RKO (cell line): ENCODE results near the gene AMOTL1.

Experiments
- DNase-seq: peaks from one replicate; pipeline ENCODE4 v3.0.0-alpha.2; 2016; ENCODE audit warnings: low spot score

The AMOTL1 gene, protein sequence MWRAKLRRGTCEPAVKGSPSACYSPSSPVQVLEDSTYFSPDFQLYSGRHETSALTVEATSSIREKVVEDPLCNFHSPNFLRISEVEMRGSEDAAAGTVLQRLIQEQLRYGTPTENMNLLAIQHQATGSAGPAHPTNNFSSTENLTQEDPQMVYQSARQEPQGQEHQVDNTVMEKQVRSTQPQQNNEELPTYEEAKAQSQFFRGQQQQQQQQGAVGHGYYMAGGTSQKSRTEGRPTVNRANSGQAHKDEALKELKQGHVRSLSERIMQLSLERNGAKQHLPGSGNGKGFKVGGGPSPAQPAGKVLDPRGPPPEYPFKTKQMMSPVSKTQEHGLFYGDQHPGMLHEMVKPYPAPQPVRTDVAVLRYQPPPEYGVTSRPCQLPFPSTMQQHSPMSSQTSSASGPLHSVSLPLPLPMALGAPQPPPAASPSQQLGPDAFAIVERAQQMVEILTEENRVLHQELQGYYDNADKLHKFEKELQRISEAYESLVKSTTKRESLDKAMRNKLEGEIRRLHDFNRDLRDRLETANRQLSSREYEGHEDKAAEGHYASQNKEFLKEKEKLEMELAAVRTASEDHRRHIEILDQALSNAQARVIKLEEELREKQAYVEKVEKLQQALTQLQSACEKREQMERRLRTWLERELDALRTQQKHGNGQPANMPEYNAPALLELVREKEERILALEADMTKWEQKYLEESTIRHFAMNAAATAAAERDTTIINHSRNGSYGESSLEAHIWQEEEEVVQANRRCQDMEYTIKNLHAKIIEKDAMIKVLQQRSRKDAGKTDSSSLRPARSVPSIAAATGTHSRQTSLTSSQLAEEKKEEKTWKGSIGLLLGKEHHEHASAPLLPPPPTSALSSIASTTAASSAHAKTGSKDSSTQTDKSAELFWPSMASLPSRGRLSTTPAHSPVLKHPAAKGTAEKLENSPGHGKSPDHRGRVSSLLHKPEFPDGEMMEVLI

DNA sequence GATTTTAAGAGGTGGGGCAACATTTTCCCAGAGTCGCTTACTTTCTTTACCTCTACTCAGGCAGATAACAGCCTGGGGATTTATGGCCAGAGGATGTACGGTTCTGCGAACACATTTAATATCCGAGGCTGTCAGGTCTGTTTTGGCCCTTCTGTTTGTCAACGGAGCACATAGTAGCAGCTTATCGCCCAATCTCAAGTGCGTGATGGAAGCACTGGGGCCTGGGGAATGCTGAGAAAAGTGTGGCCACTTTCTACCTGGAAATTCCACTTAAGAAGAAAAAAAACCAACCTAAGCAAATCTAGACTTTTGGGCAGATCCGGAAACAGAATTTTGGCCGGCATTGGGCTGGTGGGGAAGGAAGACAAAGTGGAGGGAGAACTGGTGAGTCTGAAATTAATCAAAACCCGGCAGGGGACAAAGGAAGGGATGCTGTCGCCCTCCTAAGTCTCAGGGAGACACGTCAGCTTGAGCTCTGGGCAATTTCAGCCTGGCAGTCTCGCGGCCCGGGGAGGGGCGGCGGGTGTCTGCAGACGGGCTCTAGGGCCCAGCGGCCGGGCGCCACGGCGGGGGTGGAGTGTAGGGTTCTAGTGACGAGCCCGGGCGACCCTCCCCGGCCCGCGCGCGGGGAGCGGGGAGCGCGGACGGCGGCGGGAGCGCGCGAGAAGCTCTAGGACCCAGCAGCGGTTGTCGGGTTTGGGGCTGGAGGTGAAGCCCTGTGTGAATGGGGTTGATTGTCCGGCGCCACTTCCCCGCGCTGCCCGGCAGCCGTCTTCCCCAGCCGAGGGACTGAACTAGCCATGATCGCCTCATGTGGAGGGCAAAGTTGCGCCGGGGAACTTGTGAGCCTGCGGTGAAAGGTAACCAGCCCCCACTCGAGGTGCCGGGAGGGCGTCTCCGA lies at the start of gene AMOTL1:
TSS of gene AMOTL1 (plus strand) at position 656 of the 901 bp plus-strand sequence. CDS start at position 812, 156 bp downstream.
- no peak for DNase-seq

DNA sequence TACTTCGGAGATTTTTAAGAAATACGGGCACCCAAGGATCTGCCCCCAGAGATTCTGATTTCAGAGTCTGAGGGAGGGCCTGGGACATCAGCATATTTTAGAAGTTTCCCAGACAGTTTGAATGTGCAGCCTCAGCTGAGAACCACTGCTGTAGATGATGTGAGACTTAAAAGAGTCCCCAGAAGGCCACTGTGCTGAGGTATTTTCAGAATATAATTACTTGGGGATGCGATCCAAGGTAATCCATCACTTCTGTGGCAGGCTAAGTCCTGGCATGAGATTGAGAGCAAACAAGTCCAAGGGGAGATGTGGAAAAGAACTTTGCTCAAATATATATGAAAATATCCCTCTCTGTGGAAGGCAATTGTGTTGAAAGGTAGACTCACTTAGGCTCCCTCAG lies 48.3 kb upstream of the AMOTL1 start:
- DNase-seq, result no peak

DNA sequence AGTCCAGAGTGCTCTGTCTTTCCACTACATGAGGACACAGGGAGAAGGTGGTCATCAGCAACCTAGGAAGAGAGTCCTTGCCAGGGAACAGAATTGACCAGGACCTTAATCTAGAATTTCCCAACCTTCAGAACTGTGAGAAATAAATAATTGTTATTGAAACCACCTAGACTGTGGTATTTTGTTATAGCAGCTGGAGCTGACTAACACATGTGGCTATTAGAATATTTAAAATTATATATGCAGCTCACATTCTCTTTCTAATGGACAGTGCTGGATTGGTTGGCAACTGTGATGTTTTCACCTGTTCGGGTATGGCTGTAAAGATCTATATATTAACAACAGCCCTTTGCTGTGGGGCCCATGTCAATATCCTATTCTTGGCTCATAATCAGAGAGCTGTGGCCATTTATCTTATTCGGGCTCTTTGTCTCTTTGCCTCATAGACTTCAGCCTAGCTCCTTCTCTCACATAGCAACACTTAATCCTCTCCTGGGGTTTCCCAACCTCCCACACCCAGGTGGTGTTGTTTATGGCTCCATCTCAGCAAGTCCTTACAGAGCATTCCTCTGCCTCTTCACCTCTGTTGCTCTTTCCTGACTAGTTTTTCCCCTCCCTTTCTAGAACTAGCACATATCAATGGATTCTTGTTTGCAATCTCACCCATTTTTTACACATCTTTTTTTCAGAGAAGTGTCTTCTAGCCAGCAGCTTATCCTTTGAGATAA lies 46.4 kb upstream of the AMOTL1 start:
- no peak for DNase-seq

DNA sequence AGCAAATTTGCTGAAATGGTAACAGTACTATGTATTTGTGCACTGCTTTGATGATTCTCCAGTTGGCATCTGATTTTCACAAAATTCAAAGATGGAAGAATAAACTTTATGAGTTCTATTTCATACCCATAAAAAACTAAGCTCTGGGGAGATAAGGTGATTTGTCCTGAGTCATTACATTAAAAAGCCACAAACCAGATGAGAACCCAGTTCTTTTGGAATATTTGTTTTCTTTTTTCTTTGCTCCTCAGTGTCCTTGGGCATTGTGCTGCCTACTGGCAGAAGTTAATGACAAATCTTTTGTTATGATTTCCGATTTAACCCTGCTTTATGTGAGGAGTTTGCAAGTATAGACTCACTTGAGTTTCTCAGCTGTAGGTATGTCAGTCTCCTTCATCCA lies 45.4 kb upstream of the AMOTL1 start:
- no peak for DNase-seq

DNA sequence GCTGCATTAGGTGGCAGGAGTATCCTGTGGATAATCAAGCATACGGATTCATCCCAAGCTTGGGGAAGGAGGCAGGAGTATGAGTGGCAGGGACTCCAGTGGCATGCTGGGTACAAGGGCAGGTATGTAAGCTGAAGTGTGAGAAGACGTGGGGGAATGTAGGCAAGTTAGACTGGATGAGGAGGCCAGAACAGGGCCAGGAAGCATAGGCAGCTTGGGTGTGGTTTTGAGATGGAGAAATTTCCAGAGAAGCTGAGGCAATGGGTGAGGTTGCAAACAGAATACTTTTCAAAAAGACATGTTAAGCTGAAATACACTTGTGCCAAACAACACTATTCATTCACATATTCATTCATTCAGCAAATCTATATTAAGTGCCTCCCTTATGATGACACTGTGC lies 43.1 kb upstream of the AMOTL1 start:
- no peak for DNase-seq

DNA sequence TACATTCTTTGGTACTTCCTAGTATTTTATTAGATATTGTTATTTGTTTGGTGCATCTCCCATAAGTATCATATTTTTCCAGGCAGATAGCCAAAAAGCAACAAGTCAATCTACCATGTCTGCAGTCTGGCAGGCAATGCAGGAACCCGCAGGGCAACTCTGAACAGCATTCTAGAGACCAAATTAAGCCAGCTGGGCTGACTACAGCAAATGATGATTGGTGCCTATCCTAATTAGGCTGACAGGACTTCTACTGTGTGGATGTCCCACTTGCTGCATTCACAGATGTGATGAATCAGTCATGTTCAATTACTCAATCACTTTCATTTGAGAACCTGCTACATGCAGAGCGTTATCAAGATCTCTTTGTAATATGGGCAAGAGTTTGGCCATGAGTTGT lies 40.3 kb upstream of the AMOTL1 start:
- DNase-seq, result no peak

DNA sequence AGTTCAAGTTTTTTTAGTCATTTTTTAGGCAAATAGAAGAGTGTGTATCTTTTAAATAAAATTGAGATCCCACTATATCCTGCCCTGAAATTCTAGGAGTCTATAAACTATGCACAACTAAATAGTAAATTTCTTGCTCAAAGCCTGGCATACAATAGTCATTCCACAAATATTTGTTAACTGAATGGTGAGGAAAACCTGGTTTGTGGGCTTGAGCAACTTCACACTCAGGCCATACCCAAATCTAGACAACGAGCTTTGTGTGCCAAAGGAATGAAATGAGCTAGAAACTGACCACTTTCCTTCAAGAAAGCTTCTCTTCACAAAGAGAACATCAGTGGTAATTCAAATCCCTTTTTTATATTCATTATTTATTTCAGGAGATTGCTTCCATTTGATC lies 39.6 kb upstream of the AMOTL1 start:
- no peak for DNase-seq

DNA sequence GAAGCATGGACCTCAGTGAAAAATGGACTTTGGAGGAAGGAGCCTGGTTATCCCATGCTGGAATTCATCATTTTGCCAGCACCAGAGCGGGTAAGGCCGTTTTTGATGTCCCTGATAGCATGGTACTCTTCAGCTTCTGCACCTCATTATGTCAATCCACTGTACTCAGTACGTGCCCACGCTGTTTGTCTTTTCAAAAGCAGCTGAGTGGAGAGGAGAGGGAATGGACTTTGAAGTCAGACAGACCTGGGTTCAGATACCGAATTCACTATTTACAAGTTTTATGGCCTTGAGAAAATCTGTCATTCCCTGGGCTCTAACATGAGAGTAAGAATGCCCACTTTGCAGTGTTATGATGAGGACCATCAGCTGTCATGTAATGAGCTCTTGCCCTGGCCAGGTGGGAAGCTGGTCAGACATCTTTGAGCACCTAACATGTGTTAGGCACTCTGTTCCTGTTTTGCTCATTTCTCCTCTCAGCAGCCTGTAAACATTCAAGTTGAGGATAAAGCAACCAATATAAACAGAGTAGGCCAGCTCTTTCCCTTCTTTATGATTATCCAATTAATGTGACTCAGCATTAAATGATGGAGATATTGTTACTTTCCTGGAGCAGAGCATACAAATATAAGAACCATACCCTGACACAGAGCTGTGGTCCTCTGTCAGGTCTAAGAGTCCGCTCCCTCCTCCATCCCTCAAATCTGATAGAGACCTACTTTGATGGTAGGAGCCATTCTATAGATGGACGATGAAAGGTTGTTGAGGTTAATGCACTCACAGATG lies 39.0 kb upstream of the AMOTL1 start:
- no peak for DNase-seq

DNA sequence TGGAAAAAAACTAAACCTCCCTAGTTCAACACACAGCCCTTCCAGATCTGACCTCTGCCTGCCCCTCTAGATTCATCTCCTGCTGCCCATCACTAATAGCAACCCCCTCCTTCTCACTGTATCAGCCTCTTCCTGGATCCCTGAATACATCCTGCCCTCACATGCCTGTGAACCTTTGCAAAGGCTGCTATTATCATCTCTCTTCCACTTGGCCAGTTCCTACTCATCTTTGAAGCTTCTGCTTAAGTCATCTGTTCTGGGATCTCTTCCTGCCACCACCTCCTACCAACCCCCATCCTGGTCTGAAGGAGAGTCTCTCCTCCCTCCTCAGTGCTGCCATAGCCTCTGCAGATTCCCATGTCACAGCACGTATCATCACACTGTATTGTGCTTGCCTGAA lies 38.0 kb upstream of the AMOTL1 start:
- DNase-seq, result no peak

DNA sequence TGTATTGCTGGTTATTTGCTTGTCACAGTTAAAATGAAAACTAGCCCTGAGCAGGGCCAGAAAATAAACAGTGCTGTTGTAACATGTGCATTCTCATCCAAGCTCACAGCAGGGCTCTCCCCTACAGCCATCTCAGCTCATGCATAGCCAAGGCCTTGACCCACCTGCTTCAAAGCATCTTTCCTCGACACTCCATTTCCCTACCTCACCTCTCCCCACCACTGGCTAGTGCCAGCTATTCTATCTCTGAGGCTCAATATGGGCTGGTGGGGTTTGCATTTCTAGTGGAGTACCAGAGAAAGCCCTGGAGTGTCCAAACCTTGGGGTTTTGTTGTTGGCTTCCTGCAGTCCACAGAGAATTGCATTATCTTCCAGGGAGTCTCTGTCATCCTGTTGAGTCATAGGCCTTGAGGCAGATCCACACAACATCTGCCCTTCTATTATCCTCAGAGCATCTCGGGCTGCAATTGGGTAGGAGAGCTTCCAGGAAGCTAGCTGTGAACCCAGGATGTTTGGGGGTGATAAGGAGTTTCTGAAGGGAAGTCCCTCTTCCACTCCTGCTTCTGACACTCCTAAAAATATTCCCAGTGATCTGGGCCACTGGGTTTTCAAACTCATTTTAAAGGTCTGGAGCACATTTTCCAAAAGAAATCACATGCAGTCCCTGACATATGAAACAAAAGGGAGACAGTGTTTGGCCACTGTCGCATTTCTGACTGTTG lies 36.1 kb upstream of the AMOTL1 start:
- DNase-seq, result no peak

DNA sequence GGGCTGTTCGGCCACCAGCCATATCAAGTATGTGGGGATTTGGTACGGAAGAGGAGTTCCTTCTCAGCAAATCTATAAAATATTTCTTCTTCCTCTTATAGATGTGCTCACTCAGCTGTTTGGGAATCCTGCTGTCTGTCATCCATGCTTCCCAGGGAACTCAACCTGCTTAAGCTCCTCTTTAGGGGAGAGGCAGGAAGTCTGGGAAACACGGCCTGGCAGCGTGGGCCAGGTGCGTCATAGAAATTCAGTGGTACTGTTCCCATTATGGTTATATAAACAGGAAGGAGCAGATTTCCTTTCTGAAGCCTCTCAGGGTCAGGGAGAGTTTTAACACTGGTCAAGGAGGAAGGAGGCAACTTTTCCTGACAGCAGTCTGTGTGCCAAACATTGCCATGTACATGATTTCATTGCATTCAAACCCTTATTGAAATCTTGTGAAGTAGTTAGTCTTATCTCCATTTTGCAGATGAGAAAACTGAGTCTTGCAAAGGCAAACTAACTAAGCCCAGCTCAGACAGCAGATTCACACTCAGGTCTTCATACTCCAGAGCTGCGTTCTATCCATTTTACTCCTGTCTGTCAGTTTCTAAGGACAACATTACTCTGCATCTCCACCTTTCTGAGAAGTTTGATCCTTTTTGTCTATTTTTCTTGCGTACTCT lies 35.4 kb upstream of the AMOTL1 start:
- DNase-seq, result no peak

DNA sequence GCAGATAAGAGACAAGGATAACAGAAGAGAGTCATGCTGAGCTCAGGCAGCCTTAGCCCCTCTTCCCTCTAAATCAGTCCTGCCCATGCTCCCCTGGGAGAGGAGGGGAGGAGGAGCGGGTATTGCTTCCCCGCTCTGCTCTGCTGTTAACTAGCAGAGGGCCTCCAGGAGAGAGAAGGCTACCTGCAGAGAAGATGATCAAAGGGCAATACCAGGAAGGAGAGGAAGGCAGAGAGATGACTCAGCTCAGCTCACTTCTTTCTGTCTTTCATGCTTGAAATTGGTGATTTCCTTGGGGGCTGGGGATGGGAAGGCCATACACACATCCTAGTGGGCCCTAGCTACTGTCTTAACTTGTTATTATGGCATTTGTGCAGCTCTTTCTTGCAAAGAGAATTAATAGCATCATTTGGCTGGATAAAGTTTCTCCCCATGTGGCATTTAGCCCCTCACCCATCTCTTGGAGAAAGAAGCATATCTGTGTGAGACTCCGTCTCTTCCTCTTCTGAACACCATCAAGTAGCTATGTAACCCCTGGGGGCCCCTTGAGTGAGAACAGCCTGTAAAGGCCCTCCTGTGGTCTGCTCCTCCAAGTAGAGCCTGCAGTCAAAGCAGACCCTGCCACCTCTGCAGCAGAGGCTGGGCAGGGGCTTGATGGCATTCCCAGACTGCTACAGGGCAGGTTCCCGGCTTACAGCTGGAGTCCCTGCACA lies 33.4 kb upstream of the AMOTL1 start:
- DNase-seq, result no peak

DNA sequence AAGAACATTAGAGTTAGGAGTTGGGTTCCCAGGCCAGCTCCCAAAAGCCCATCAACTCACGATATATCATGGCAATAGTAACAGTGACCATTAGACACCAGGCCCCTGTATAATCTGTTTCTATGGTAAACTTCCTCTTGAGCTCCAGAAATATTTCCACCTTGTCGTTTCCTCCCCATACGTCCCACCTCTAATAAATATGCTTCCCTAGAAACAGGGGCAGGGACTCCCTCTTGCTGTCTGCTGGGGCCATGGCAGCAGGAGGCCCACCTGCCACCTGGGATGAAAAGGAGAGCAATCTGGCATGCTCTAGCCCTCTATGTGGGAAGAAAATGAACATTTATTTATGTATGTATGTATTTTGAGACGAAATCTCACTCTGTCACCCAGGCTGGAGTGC lies 32.2 kb upstream of the AMOTL1 start:
- no peak for DNase-seq

DNA sequence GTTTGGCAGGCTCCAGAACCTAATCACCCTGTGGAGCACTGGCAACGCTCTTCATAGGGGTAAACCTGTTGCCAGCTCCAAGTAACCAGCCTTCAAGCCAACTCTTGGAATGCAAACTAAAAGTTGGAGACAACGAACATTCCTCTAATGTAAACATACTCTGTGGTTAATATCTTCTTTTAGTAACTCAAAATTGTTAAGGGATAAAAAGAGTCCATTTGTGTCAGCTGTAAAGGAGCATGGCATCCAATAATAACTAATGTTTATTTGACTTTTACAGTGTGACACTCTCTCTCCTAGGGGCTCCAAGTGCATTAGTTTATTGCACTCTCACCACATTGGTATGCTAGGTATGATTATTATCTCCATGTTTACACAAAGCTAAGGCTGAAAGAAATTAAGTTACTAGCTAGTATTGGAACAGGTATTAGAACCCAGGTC lies 31.0 kb upstream of the AMOTL1 start:
- no peak for DNase-seq

DNA sequence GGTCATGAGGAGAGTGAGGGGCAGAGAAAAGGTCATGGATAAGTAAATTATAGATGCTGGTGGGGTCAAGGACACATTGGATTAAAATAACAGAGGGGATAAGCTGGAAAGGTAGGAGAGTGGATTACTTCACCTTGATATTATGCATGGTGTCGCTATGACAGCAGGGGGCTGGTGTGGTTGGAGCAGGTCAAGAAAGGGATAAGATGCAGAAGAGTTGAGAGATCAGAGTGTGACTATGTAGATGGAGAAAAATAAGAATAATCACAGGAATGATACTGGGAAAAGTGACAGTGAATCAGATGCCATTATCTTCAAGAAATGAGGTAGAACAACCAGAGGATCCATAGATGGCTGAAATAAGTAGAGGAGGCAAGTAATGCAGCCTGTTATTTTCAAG lies 29.4 kb upstream of the AMOTL1 start:
- DNase-seq, result no peak

DNA sequence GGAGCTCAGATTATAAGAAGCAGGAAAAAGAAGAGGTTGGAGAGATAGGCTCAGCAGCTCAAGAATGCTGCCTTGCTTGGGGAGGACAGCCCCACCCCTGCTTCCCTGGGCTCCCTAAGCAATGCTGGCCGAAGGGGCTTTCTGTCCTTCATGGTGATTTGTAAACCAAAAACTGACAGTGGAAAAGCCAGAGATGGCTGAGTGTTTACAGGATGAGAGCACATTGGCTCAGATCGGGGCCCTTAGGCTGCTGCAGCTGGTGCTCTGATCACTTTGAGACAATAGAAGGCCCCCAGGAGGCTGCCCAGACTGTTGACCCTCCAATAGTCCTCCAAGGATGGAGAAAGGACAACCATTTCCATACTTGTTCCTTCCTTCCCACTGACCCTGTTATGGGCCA lies 28.8 kb upstream of the AMOTL1 start:
- DNase-seq, result no peak

DNA sequence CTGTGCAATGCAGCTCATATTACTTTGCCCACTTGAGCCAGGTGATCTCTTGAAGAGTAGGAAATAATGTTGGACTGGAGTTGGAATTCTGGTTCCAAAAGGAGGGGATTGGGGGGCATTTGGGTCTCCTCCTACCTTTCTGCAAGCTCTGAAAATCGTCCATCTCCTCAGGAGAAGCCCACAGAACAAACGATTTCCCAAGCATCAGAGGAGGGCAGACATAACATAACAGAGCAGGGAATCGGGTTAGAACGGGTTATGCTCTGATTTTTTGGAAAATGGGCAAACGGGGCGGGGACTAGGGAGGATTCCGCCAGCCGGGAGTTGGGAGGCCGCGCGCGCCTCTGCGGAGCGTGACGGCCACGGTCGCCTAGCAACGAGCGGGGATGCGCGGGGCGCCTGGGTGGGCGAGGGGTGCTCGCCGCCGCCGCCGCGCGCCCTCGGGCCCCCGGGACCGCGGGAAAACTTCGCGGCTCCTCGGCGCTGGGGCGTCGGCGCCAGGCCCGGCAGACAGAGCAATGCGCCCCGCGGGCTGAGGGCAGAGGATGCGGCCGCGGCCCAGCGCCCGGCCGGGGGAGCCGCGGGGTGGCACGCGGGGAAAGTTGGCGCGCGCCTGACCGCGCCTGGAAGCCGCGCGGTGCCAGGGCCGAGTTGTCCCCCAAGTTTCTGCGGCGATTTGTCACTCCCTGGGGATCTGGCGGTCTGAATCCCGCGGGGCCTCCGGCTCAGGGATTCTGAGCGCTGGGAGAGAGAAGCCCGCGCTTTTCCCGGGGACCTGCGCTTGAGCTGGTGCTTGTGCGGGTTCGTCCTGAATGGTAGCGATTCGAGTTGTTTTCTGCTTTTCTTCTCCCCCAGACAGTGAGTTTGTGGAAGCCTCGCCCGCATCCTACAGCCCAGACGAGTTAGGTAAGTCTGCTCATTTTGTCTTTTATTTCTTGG lies 27.8 kb upstream of the AMOTL1 start:
- DNase-seq, result no peak
